ENCODE results near the gene PPM1A.
"Not testable (repeated sequence)": the region's sequence is repeated elsewhere in the genome, so short reads cannot be mapped to it uniquely, and the experiment has no call there.

PPM1A gene

GRCh38 chr14:60272177-60272576 is 23.2 kb downstream of the PPM1A start:
- no peak for DNase-seq

- DNase-seq: no peak
These were observed 24.9 kb downstream of the PPM1A start for GRCh38 chr14:60273956-60274355.

- no peak for DNase-seq
These were observed 25.4 kb downstream of the PPM1A start for GRCh38 chr14:60274448-60274847.

GRCh38 chr14:60275932-60276331 is 26.9 kb downstream of the PPM1A start:
- no peak for DNase-seq

GRCh38 chr14:60276347-60276746 is 27.3 kb downstream of the PPM1A start:
- DNase-seq: no peak

GRCh38 chr14:60277605-60278190 is 28.7 kb downstream of the PPM1A start:
- no peak for DNase-seq

- no peak for DNase-seq
These were observed 29.3 kb downstream of the PPM1A start for GRCh38 chr14:60278350-60278749.

- DNase-seq: no peak
These were observed 38.4 kb downstream of the PPM1A start for GRCh38 chr14:60287452-60287851.

GRCh38 chr14:60288279-60288678 is 39.3 kb downstream of the PPM1A start:
- no peak for DNase-seq

- DNase-seq: no peak
These were observed 45.5 kb downstream of the PPM1A start for GRCh38 chr14:60294411-60295069.

- DNase-seq: no peak
These were observed 51.0 kb downstream of the PPM1A start for GRCh38 chr14:60300019-60300418.

GRCh38 chr14:60301685-60302084 is 52.7 kb downstream of the PPM1A start:
- no peak for DNase-seq

GRCh38 chr14:60302663-60303062 is 53.6 kb downstream of the PPM1A start:
- no peak for DNase-seq

- no peak for DNase-seq
These were observed 54.7 kb downstream of the PPM1A start for GRCh38 chr14:60303745-60304144.

- no peak for DNase-seq
These were observed 55.5 kb downstream of the PPM1A start for GRCh38 chr14:60304509-60304908.

- DNase-seq: no peak
These were observed 61.0 kb downstream of the PPM1A start for GRCh38 chr14:60309867-60310552.

- DNase-seq: no peak
These were observed 62.4 kb downstream of the PPM1A start for GRCh38 chr14:60311417-60311816.

- no peak for DNase-seq
These were observed 64.1 kb downstream of the PPM1A start for GRCh38 chr14:60313093-60313492.

- DNase-seq: no peak
These were observed 66.4 kb downstream of the PPM1A start for GRCh38 chr14:60315196-60315990.

GRCh38 chr14:60317609-60318008 is 68.6 kb downstream of the PPM1A start:
- no peak for DNase-seq

- not testable (repeated sequence) for DNase-seq
These were observed 71.8 kb downstream of the PPM1A start for GRCh38 chr14:60320860-60321259.

GRCh38 chr14:60323199-60323896 is 74.3 kb downstream of the PPM1A start:
- no peak for DNase-seq

- DNase-seq: no peak
These were observed 75.8 kb downstream of the PPM1A start for GRCh38 chr14:60324837-60325236.
